GM12891 (cell line): Measurements from ENCODE around the gene BCL11A.

Source experiments
- POLR2A ChIP-seq: IDR thresholded peaks from 2 replicates; pipeline ENCODE4 v1.6.1; 2011; ENCODE audit warnings: low read depth, low read length, control low read depth
- POLR2AphosphoS5 ChIP-seq: IDR thresholded peaks from 2 replicates; pipeline ENCODE4 v1.6.1; 2011; ENCODE audit warnings: low read depth, low read length, control low read depth
- POU2F2 ChIP-seq: IDR thresholded peaks from 2 replicates; pipeline ENCODE4 v1.6.1; 2011; ENCODE audit warnings: low read depth, mild to moderate bottlenecking, control low read depth, low read length, moderate library complexity
- SPI1 ChIP-seq: IDR thresholded peaks from 2 replicates; pipeline ENCODE4 v1.6.1; 2011; ENCODE audit warnings: low read depth, low read length, control low read depth
- TAF1 ChIP-seq: IDR thresholded peaks from 2 replicates; pipeline ENCODE4 v1.6.1; 2011; ENCODE audit warnings: low read depth, low read length, control low read depth

GRCh38 chr2:60475123-60475830 lies 78.2 kb downstream of the BCL11A start:
- no peak for TF ChIP-seq POLR2AphosphoS5
- TF ChIP-seq POLR2A, result no peak
- no peak for TF ChIP-seq TAF1
- TF ChIP-seq POU2F2, result no peak
- no peak for TF ChIP-seq SPI1
